RKO (cell line): ENCODE data around the gene GIT2.

Experiments
- DNase-seq: peaks from one replicate; pipeline ENCODE4 v3.0.0-alpha.2; 2016; ENCODE audit warnings: low spot score

GIT2 gene

GRCh38 chr12:109972821-109973220, 23.3 kb downstream of the GIT2 start:
- no peak for DNase-seq

GRCh38 chr12:109968801-109969200, 27.4 kb downstream of the GIT2 start:
- DNase-seq = no peak

DNA sequence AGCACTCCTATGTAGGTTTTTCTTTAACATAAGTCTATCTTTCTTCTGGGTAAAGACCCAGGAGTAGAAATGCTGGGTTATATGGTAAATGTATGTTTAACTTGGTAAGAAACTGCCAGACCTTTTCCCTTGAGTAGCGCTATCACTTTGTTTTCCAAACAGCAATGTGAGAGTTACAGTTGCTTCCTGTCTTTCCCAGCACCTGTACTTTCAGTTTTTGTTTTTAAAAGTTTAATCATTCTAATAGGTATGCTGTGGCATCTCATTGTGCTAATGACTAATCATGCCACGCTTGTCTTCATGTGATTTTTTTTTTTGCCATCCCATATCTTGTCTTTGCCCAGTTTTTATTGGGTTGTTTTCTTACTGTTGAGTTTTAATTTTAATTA, 28.1 kb downstream of the GIT2 start:
- DNase-seq = no peak

DNA sequence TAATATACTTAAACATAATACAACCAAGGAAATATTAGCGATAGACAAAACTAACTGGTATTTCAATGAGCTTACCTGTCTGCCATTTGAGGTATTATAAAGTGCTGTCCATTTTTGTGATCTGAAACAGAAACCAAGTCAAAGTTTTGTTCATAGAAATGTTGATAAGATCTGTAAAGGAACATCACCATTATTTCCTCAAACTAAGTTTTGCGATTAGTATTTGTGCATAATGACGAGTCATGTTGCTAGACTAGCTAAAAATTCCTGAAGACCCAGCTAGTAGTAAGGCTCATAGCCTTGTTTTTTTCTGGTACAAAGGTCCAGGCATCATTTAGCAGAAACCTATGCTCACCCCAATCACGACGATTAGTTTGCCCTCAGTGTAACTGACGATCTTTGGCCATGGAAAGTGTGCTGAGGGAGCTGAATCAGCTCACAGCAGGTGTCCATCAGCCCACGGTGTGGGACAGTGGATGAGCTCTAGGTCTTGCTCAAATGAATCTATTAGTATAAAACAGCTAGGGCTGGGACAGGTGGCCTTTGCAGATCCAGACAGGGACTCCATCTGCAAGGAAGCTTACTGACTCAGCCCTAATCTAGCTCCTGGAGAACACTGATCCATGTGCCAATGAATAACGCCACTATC, 28.7 kb downstream of the GIT2 start:
- DNase-seq = no peak

DNA sequence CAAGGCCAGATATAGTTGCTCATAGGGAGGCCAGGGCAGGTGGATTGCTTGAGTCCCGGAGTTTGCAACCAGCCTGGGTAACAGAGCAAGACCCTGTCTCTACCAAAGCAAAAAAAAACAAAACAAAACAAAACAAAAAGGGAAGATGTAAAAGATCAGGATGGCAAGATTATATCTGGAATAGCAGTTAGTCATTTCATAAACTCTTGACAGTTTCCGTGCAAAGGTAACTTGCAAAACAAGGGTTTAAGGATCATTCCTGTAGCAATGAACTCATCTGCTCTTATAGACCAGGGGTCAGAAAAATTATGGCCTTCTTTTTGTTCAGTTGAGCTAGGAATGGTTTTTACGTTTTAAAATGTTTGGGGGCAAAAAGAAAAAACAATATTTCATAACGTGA, 29.6 kb downstream of the GIT2 start:
- DNase-seq = no peak

- no peak for DNase-seq
These were observed 32.3 kb downstream of the GIT2 start for GRCh38 chr12:109963743-109964429.

GRCh38 chr12:109963330-109963729, 32.8 kb downstream of the GIT2 start:
- no peak for DNase-seq

- no peak for DNase-seq
These were observed 33.8 kb downstream of the GIT2 start for GRCh38 chr12:109962398-109962797.

GRCh38 chr12:109961612-109962011, 34.6 kb downstream of the GIT2 start:
- DNase-seq = no peak

DNA sequence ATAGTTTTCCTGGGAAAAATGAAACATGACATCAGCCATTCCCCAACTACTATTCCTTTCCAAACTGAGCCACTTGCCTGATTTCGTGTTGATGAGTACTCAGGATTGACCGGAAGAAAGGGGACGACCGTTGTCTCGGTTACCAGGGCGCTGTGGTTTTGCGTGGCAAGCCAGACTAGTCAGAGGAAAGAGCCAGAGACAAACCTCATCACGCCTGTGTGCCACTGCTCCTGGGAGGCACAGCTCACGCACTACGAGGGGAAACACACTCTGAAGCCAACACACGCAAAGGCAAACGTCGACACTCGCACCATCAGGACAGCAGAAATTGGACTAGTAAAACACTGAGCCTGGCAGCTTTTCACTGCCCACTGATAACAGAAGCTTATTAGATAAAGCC, 35.0 kb downstream of the GIT2 start:
- no peak for DNase-seq

DNA sequence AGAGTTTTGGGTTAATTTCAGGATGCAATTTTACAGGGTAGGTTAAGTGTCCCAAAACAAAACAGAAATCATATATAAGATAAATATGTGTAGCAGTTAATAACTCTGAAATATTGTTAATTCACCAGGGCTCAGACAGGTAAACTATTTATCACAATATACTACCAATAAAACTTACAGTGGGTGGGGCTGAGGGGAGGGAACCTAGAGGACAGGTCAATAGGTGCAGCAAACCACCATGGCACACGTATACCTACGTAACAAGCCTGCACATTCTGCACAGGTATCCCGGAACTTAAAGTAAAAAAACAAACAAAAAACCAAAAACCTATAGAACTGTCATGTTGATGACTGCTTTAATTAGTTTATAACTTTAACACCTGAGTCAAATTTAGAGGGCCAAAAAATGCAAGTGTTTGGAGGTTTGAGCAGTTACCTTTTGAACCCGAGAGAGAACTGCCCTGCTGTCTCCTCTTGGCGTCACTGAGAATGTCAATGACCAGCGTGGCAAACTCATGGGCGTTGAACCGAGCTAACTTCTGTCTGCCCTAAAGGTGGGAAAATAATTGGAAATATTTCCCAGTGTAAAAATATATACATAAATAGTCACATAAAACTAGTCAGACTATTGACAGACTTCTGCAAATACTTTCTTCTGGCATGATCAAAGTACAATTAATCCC, 36.6 kb downstream of the GIT2 start:
- DNase-seq = no peak

DNA sequence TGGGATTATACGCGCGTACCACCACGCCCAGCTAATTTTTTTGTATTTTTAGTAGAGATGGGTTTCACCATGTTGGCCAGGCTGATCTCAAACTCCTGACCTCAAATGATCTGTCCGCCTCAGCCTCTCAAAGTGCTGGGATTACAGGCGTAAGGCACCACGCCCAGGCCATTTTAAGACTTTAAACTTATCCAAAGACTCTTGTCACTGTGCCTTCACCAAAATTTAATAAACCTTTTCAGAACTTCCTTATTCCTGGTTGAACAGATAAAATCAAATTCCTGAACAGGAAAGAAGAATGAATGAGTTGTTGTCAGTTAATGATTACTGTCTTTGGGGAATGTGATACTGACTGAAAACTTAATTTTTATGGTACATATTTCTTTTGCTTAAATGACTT, 37.8 kb downstream of the GIT2 start:
- DNase-seq = no peak

DNA sequence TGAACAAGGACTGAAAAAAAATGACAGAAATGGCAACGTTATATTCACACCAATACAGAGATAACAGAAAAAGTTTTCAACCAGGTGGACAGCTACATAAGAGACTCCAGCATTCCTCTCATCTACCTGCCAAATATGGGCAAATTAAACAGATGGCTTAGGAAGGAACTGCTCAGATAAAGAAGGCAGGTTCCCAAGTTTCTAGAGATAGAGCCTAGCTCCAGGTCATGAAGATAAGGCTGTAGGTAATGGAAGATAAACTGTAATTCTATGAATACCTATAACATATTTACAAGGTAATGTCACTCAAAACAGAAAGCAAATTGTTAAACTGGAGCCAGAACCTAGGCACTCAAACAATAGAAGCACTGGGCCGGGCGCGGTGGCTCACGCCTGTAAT, 42.5 kb downstream of the GIT2 start:
- no peak for DNase-seq

- no peak for DNase-seq
These were observed 43.3 kb downstream of the GIT2 start for GRCh38 chr12:109952873-109953272.

- DNase-seq = no peak
These were observed 43.9 kb downstream of the GIT2 start for GRCh38 chr12:109952160-109952858.

DNA sequence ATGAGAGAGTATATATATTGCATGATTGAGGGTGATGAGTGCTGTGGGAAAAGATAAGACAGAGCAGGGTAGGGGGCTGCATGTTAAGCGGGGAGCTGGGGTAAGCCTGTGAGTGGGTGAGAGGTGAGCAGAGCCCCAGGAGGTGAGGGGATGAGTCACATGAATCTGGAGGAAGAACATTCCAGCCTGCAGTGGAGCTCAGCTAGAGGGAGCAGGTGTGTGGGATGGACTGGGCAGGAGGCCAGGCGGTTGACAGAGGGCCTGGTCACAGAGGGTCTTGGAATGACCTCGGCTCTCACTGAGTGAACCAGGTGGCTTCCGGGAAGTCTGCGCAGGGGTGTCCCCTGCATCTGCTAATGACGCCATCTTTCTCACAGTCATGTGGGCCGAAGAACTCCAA, 44.4 kb downstream of the GIT2 start:
- DNase-seq = no peak

DNA sequence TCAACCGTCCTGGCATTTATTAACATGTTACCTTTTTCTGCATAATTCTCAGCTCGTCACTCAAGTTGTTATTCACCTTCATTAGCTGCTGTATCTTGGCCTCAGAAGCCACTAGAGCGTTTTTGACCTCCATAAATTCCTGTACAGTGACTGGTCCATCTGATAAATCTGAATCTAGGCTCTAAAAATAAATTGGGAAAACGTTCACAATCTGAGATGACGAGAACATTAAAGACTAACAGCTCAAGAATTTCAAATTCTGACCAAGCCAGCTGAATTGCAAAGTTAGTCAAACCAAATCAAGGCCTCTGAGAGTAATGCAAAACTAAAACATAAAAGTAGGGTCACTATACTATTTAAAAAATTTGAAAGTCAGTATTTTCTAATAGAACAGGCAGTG, 45.0 kb downstream of the GIT2 start:
- peak; percentile 40 for DNase-seq

DNA sequence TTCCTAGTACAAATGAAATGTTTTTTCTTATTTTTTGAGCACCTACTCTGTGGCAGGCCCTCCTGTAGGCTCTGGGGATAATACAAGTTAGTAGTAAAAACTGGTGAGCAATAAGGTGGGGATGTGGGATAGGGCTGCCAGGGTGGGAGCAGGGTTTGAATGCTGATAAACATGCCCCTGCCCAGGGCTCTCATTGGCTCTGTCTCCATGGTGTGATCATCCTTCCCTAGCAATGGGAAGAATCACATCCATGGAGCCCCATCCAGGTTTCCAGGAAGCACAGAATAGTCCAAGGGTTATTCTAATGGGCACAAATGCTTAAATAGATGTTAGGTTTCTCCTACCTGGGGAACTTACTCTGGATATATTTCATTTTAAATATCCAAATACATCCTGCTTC, 45.5 kb downstream of the GIT2 start:
- no peak for DNase-seq

- DNase-seq = no peak
These were observed 47.1 kb downstream of the GIT2 start for GRCh38 chr12:109949089-109949488.

DNA sequence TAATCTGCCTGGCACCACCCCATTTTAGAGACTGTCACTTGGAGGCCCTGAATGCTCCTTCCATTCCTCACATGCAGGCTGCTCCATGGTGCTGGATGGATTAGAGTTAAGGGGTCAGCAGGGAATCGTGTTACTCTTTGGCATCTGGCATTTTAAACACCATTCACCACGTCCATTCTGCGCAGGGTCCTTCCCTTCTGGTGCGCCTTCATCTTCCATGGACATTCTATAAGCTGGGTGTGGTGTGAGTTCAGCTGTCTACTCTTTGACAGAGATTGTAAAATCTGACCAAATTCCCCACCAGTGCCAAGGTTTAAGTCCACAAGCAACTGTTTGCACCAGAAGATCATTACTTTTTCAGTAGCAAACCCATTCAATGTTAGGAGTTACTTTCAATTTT, 47.8 kb downstream of the GIT2 start:
- DNase-seq = no peak

DNA sequence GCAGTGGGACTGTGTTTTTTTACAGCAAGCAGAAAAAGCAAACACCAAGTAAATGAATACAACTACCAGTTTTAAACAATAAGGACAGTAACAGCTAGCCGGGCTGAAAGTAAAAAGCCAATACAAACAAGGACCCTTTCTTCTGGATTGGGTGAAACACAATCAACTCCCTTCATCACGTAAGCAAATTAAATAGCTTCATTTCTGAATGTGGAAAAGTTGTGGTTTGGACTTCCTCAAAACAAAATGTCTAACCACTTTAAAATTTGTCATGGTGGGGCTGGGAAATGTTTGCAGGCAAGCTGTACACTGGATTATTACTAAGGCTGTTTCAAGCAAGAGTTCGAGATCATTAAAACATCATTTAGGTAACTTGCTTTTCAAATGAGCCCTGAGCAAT, 48.6 kb downstream of the GIT2 start:
- DNase-seq = no peak

DNA sequence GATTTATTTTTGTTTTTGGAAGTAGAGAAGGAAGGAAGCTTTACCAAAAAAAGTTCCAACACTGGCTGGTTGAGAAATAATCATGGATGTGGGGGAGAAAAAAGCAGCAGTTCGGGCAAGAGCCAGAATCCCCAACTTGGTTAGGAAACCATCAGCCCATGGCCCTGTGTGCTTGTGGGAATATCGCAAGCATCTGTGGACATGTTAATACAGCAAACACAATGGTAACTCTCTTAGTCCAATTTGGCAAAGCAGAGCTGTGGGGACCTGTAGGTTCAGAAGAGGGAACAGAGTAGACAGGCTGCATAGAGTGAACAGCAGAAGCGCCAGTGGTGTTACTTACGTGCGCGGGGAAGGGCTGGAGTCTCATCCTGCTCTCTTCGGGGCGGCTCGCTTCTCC, 49.3 kb downstream of the GIT2 start:
- no peak for DNase-seq

DNA sequence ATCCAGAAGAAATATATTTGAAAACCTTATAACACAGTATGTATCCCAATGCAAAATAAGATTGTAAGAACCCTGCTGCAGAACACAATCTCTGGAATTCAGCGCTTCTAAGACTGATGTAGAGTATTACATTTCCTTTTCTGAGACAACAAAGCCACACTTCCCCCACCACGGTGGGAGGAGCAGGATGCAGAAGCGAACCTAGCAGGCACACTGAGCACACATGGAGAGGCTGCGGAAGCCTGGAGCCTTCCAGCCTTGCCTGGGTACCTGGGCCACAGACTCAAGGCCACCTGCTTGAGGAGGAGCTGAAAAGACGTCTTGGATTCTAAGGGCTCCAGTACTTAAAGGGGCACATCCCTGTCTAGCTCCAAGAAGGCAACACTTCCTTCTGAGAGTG, 49.7 kb downstream of the GIT2 start:
- DNase-seq = no peak
